Gastrocnemius medialis (tissue), 4 donors: ENCODE data around the gene CNTRL.

Source experiments
- POLR2A ChIP-seq, 2 donors: fragments of 450-650 bp; IDR thresholded peaks; one replicate each; pipeline ENCODE4 v1.6.1; 2017; ENCODE audit warnings: antibody characterized with exemption in 2 of 2, mild to moderate bottlenecking in 2 of 2, moderate library complexity in 2 of 2
- TF ChIP-seq, protein P1 (sequence below), 5 experiments: fragments of 450-650 bp in 3 of 5; fragments of 200-600 bp in 2 of 5; sonication (generic) in 2 of 5; IDR thresholded peaks in 4 of 5; conservative IDR thresholded peaks in 1 of 5; 1 replicate in 4 of 5; 2 replicates in 1 of 5; pipeline ENCODE4 v1.5.1; 2016 to 2019; ENCODE audit warnings: antibody characterized with exemption in 5 of 5, mild to moderate bottlenecking in 3 of 5, moderate library complexity in 3 of 5

DNA sequence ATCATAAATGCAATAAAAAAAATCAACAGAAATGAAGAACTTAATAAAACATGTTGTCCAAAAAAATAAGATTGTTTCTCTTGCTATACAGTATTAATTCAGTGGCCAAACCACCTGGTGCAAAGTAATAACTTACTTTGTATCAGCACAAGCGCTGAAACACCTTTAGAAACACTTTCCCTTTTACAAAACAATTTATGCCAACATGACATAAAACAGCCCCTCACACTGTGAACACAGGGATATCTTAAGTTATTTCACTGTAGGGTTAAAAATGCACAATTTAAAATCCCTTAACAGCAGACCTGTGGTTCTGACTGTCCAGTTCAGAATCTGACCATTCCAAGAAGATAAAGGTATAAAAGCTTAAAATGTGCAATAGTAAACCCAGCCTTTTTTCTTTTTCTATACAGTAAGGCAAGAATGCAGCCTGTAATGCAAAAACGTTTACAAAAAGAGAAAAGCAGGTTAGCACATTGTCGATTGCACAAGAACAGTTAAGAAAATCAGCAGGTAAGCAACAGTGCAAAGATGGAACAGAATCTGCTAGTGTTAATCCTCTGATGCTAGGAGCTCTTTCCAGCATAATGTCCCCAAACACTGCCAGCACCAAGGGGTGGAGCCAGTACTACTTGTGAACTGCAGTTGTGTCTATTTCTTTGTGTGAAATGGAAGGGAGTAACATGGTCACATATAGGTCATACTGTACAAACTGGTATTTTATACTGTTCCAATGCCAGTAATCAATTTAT is 105.4 kb downstream of the CNTRL start:
- no peak for TF ChIP-seq POLR2A (IDR thresholded peaks at IDR 0.05)
- TF ChIP-seq, protein P1, sequence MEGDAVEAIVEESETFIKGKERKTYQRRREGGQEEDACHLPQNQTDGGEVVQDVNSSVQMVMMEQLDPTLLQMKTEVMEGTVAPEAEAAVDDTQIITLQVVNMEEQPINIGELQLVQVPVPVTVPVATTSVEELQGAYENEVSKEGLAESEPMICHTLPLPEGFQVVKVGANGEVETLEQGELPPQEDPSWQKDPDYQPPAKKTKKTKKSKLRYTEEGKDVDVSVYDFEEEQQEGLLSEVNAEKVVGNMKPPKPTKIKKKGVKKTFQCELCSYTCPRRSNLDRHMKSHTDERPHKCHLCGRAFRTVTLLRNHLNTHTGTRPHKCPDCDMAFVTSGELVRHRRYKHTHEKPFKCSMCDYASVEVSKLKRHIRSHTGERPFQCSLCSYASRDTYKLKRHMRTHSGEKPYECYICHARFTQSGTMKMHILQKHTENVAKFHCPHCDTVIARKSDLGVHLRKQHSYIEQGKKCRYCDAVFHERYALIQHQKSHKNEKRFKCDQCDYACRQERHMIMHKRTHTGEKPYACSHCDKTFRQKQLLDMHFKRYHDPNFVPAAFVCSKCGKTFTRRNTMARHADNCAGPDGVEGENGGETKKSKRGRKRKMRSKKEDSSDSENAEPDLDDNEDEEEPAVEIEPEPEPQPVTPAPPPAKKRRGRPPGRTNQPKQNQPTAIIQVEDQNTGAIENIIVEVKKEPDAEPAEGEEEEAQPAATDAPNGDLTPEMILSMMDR (IDR thresholded peaks at IDR 0.05 in 4 of 5, conservative IDR thresholded peaks at IDR 0.05 in 1 of 5), result no peak
